ENCODE results near the gene NRXN3. TPM values are rescaled to one million over a fixed set of nuclear protein-coding genes. Genes with fewer than 3 reads are reported as not detected.

The NRXN3 gene
- total and polyA plus RNA-seq, 2 experiments from 2014 or later = 1.0 to 1.8 TPM

DNA sequence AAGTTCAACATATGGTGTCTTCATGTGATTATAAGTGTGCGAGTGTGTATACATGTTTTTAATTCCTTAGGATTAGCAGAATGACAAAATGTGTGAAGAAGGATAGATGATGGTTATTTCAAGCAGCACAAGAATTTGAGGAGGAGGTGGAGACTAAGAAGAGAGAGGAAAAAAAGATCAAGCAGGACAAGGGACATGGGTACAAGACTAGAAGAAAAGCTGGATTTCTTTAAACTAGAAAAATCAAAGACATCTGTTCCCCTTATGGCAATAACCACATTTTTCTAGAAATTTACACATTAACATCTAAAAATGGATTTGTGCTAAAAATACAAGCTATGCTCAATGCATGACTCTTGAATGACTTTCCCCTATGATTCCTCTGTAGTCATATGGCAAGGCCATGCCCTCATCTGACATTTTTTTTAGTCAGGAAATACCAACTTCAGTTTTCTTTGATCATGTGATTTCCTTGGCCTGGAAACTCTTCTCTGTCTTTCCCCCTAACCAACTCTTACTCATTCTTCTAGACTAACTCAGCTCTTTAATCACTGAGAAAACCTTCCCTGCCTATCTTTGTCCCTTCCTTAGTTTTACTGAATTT, 435.8 kb downstream of the NRXN3 start:
- no peaks in the 10 kb centered on the region; the same call in 2 of the 3 replicates for H3K9me3 Mint-ChIP-seq
- H3K4me3 Mint-ChIP-seq = no peak overlapping the region
- peaks cover 4% of the 10 kb centered on the region for H3K27me3 Mint-ChIP-seq (ENCODE audit: insufficient read depth, low read depth, poor library complexity)
- H3K36me3 Mint-ChIP-seq (ENCODE audit: low read depth) = no peaks in the 10 kb centered on the region
- no peak overlapping the region for H3K4me2 ChIP-seq
- H3K36me3 ChIP-seq (ENCODE audit: insufficient read depth) = no peaks in the 10 kb centered on the region
- H3K27ac ChIP-seq (ENCODE audit: low read depth) = no peak overlapping the region
- DNase-seq (ENCODE audit: low spot score) = no peak
- no peaks in the 10 kb centered on the region for H3K27me3 ChIP-seq (ENCODE audit: insufficient read depth)
- no peak overlapping the region for H2AFZ ChIP-seq
- H4K20me1 ChIP-seq (replicated peaks; ENCODE audit: insufficient read depth) = no peaks in the 10 kb centered on the region
- H3K27ac Mint-ChIP-seq = no peak overlapping the region
- no peak overlapping the region for H3K4me3 ChIP-seq
- no peaks in the 10 kb centered on the region for H3F3A ChIP-seq (replicated peaks; ENCODE audit: low read depth)
- no peaks in the 10 kb centered on the region for H3K79me2 ChIP-seq (replicated peaks; ENCODE audit: insufficient read depth)
- ATAC-seq = no peak
- no peaks in the 10 kb centered on the region for H3K9me2 ChIP-seq (ENCODE audit: insufficient read depth)
- H3K4me1 Mint-ChIP-seq = peaks cover 7% of the 10 kb centered on the region; the same call in 2 of the 3 replicates
- TF ChIP-seq POLR2AphosphoS5 (IDR thresholded peaks at IDR 0.05; ENCODE audit: low read depth) = no peak
- H3K4me1 ChIP-seq (ENCODE audit: insufficient read depth) = no peaks in the 10 kb centered on the region

DNA sequence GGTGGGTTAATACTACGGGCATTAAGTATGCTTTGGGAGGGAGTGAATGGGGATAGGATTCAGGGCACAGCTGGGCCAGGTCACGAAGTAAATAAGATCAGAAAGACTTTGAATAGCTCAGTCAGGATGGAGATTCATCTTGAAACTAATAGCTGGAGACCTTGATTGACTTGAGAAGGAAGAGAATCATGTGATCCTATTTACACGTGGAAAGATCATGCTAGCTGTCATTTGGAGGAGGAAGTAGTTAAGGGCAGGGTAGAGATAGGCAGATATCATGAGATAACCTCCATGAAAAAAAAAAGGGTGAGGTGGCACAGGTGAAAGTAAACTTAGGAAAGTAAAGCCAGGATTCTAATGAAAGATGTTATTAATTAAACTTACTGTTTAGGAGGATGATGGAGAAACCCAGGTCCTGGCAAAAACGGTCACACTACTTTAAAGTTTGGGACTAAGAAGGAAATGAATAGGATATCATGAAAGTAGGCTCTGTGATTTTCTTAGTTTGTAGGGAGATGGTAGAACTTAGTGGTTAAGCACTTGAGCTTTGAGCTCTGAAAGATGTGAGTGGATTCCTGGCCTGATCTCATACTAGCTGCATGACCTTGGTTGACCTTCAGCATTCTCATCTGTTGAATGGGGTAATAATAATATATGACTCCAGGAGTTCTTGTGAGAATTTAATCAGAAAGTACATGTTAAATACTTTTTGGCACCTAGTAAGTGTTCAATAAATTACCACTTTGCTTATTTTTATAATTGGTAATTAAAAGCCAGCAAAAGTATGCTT, 439.0 kb downstream of the NRXN3 start:
- Histone ChIP-seq H3K36me3 (ENCODE audit: insufficient read depth) (no peaks in the 10 kb centered on the region), H4K20me1 (replicated peaks; ENCODE audit: insufficient read depth) (no peaks in the 10 kb centered on the region), H3K4me1 (ENCODE audit: insufficient read depth) (no peaks in the 10 kb centered on the region), H3K4me3 (no peak overlapping the region), H2AFZ (no peak overlapping the region), H3K79me2 (replicated peaks; ENCODE audit: insufficient read depth) (no peaks in the 10 kb centered on the region), H3K27ac (ENCODE audit: low read depth) (no peak overlapping the region), H3K9me2 (ENCODE audit: insufficient read depth) (no peaks in the 10 kb centered on the region), H3K27me3 (ENCODE audit: insufficient read depth) (no peaks in the 10 kb centered on the region), H3K4me2 (no peak overlapping the region), H3F3A (replicated peaks; ENCODE audit: low read depth) (no peaks in the 10 kb centered on the region)
- Mint-ChIP-seq H3K36me3 (ENCODE audit: low read depth) (no peaks in the 10 kb centered on the region), H3K4me1 (peaks cover 7% of the 10 kb centered on the region; the same call in 2 of the 3 replicates), H3K9me3 (no peaks in the 10 kb centered on the region), H3K4me3 (no peak overlapping the region), H3K27ac (no peak overlapping the region), H3K27me3 (ENCODE audit: insufficient read depth, low read depth, poor library complexity) (no peaks in the 10 kb centered on the region)
- ATAC-seq (no peak), DNase-seq (ENCODE audit: low spot score) (no peak)
- no peak for TF ChIP-seq EZH2phosphoT487 (IDR thresholded peaks at IDR 0.05; ENCODE audit: unreplicated experiment)
- TF ChIP-seq EZH2 (IDR thresholded peaks at IDR 0.05; ENCODE audit: low read depth, unreplicated experiment) = no peak
- TF ChIP-seq ZNF114 (CRISPR knock-in tag; IDR thresholded peaks at IDR 0.05) = no peak
- no peak for TF ChIP-seq JUNB (IDR thresholded peaks at IDR 0.05; ENCODE audit: unreplicated experiment)
- TF ChIP-seq POLR2AphosphoS5 (IDR thresholded peaks at IDR 0.05; ENCODE audit: low read depth) = no peak
- TF ChIP-seq STAT1 (IDR thresholded peaks at IDR 0.05; ENCODE audit: unreplicated experiment) = no peak
- TF ChIP-seq, protein P1, sequence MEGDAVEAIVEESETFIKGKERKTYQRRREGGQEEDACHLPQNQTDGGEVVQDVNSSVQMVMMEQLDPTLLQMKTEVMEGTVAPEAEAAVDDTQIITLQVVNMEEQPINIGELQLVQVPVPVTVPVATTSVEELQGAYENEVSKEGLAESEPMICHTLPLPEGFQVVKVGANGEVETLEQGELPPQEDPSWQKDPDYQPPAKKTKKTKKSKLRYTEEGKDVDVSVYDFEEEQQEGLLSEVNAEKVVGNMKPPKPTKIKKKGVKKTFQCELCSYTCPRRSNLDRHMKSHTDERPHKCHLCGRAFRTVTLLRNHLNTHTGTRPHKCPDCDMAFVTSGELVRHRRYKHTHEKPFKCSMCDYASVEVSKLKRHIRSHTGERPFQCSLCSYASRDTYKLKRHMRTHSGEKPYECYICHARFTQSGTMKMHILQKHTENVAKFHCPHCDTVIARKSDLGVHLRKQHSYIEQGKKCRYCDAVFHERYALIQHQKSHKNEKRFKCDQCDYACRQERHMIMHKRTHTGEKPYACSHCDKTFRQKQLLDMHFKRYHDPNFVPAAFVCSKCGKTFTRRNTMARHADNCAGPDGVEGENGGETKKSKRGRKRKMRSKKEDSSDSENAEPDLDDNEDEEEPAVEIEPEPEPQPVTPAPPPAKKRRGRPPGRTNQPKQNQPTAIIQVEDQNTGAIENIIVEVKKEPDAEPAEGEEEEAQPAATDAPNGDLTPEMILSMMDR (conservative IDR thresholded peaks at IDR 0.05; ENCODE audit: low read depth in 2 of 2) = no peak
- TF ChIP-seq ZNF331 (CRISPR knock-in tag; IDR thresholded peaks at IDR 0.05; ENCODE audit: low read depth) = no peak
- TF ChIP-seq, protein P2, sequence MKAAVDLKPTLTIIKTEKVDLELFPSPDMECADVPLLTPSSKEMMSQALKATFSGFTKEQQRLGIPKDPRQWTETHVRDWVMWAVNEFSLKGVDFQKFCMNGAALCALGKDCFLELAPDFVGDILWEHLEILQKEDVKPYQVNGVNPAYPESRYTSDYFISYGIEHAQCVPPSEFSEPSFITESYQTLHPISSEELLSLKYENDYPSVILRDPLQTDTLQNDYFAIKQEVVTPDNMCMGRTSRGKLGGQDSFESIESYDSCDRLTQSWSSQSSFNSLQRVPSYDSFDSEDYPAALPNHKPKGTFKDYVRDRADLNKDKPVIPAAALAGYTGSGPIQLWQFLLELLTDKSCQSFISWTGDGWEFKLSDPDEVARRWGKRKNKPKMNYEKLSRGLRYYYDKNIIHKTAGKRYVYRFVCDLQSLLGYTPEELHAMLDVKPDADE (IDR thresholded peaks at IDR 0.05) = no peak
- TF ChIP-seq CREB1 (CRISPR knock-in tag; IDR thresholded peaks at IDR 0.05; ENCODE audit: low read depth) = no peak

Measured in GM23338 (cell line).